Kidney glomerular epithelial cell (primary cell): ENCODE results near the gene PKIG.
A peak's percentile ranks its signal among the peaks of the same experiment; 100 is the strongest.
"Not testable (repeated sequence)": the region's sequence is repeated elsewhere in the genome, so short reads cannot be mapped to it uniquely, and the experiment has no call there.

Experiments
- DNase-seq: peaks from one replicate; lab custom pipeline; 2025; lab: John Stamatoyannopoulos, UW

PKIG gene

GRCh38 chr20:44642203-44643153 is 60.1 kb downstream of the PKIG start:
- peak; percentile 75 for DNase-seq

- DNase-seq, result no peak
These were observed 60.8 kb downstream of the PKIG start for GRCh38 chr20:44643154-44643519.

- DNase-seq, result peak; percentile 17
These were observed 61.3 kb downstream of the PKIG start for GRCh38 chr20:44643596-44644229.

- DNase-seq, result no peak
These were observed 61.8 kb downstream of the PKIG start for GRCh38 chr20:44644230-44644617.

GRCh38 chr20:44644667-44645131 is 62.3 kb downstream of the PKIG start:
- DNase-seq, result no peak

GRCh38 chr20:44646023-44646640 is 63.8 kb downstream of the PKIG start:
- no peak for DNase-seq

- no peak for DNase-seq
These were observed 64.4 kb downstream of the PKIG start for GRCh38 chr20:44646641-44647274.

GRCh38 chr20:44648068-44648467 is 65.7 kb downstream of the PKIG start:
- no peak for DNase-seq

- no peak for DNase-seq
These were observed 66.2 kb downstream of the PKIG start for GRCh38 chr20:44648579-44648978.

GRCh38 chr20:44649126-44649525 is 66.7 kb downstream of the PKIG start:
- DNase-seq, result no peak

GRCh38 chr20:44649976-44650375 is 67.6 kb downstream of the PKIG start:
- DNase-seq, result no peak

GRCh38 chr20:44650771-44651433 is 68.5 kb downstream of the PKIG start:
- no peak for DNase-seq

GRCh38 chr20:44651434-44651683 is 69.0 kb downstream of the PKIG start:
- no peak for DNase-seq

- peak; percentile 39 for DNase-seq
These were observed 69.5 kb downstream of the PKIG start, which contains the start of gene ADA for GRCh38 chr20:44651684-44652423. Gene ADA (minus strand): TSS chr20:44651699. CDS start chr20:44651607, 92 bp downstream.

GRCh38 chr20:44653546-44653945 is 71.2 kb downstream of the PKIG start:
- no peak for DNase-seq

- not testable (repeated sequence) for DNase-seq
These were observed 71.8 kb downstream of the PKIG start for GRCh38 chr20:44654210-44654609.

- DNase-seq, result no peak
These were observed 74.1 kb downstream of the PKIG start for GRCh38 chr20:44656448-44656847.

- no peak for DNase-seq
These were observed 75.5 kb downstream of the PKIG start for GRCh38 chr20:44657875-44658274.

GRCh38 chr20:44658810-44659209 is 76.4 kb downstream of the PKIG start:
- DNase-seq, result no peak

GRCh38 chr20:44659931-44660330 is 77.6 kb downstream of the PKIG start:
- DNase-seq, result no peak

GRCh38 chr20:44660581-44660980 is 78.2 kb downstream of the PKIG start:
- DNase-seq, result no peak
